ENCODE results near the gene SQSTM1.
A peak's percentile ranks its signal among the peaks of the same experiment; 100 is the strongest.

GRCh38 chr5:179866241-179867078 is 45.8 kb downstream of the SQSTM1 start:
- TF ChIP-seq CTCF (IDR thresholded peaks at IDR 0.05; ENCODE audit: low read depth, low read length) (peak; percentile 14), POLR2A (IDR thresholded peaks at IDR 0.05; ENCODE audit: extremely low read depth, insufficient read length) (no peak)
